ENCODE results near the gene AGMAT.
"Not testable (repeated sequence)": the region's sequence is repeated elsewhere in the genome, so short reads cannot be mapped to it uniquely, and the experiment has no call there.

Gene AGMAT

GRCh38 chr1:15616373-15617172 is 31.7 kb upstream of the AGMAT start:
- peak overlapping the region; percentile 53 for H3K4me3 ChIP-seq (ENCODE audit: low read depth, low read length)

- no peak overlapping the region for H3K4me3 ChIP-seq (ENCODE audit: low read depth, low read length)
These were observed 25.3 kb upstream of the AGMAT start for GRCh38 chr1:15610167-15610566.

- no peak overlapping the region for H3K4me3 ChIP-seq (ENCODE audit: low read depth, low read length)
These were observed 24.8 kb upstream of the AGMAT start for GRCh38 chr1:15609631-15610030.

- H3K4me3 ChIP-seq (ENCODE audit: low read depth, low read length), result no peak overlapping the region
These were observed 20.8 kb upstream of the AGMAT start for GRCh38 chr1:15605398-15606383.

- H3K4me3 ChIP-seq (ENCODE audit: low read depth, low read length), result not testable (repeated sequence)
These were observed 19.5 kb upstream of the AGMAT start for GRCh38 chr1:15604400-15604799.

GRCh38 chr1:15603966-15604282 is 19.1 kb upstream of the AGMAT start:
- H3K4me3 ChIP-seq (ENCODE audit: low read depth, low read length), result not testable (repeated sequence)

- peak overlapping the region; percentile 48 for H3K4me3 ChIP-seq (ENCODE audit: low read depth, low read length)
These were observed 18.5 kb upstream of the AGMAT start for GRCh38 chr1:15603050-15603965.

- H3K4me3 ChIP-seq (ENCODE audit: low read depth, low read length), result no peak overlapping the region
These were observed 13.6 kb upstream of the AGMAT start for GRCh38 chr1:15598436-15598835.

- no peak overlapping the region for H3K4me3 ChIP-seq (ENCODE audit: low read depth, low read length)
These were observed 11.2 kb upstream of the AGMAT start for GRCh38 chr1:15595809-15596617.

- no peak overlapping the region for H3K4me3 ChIP-seq (ENCODE audit: low read depth, low read length)
These were observed 7.4 kb upstream of the AGMAT start for GRCh38 chr1:15592285-15592684.

- no peak overlapping the region for H3K4me3 ChIP-seq (ENCODE audit: low read depth, low read length)
These were observed 1.7 kb downstream of the AGMAT start for GRCh38 chr1:15583016-15583706.

- H3K4me3 ChIP-seq (ENCODE audit: low read depth, low read length), result no peak overlapping the region
These were observed 5.2 kb downstream of the AGMAT start for GRCh38 chr1:15579683-15580047.

GRCh38 chr1:15578921-15579682 is 5.7 kb downstream of the AGMAT start:
- no peak overlapping the region for H3K4me3 ChIP-seq (ENCODE audit: low read depth, low read length)

GRCh38 chr1:15577691-15578090 is 7.2 kb downstream of the AGMAT start:
- H3K4me3 ChIP-seq (ENCODE audit: low read depth, low read length), result no peak overlapping the region

- no peak overlapping the region for H3K4me3 ChIP-seq (ENCODE audit: low read depth, low read length)
These were observed 9.2 kb downstream of the AGMAT start for GRCh38 chr1:15575549-15576150.

- H3K4me3 ChIP-seq (ENCODE audit: low read depth, low read length), result no peak overlapping the region
These were observed 10.1 kb downstream of the AGMAT start for GRCh38 chr1:15574741-15575140.

- no peak overlapping the region for H3K4me3 ChIP-seq (ENCODE audit: low read depth, low read length)
These were observed 11.4 kb downstream of the AGMAT start for GRCh38 chr1:15573477-15573876.

GRCh38 chr1:15571266-15571665 is 13.6 kb downstream of the AGMAT start:
- H3K4me3 ChIP-seq (ENCODE audit: low read depth, low read length), result no peak overlapping the region

All from iPS-11a (cell line).